Breast epithelium (tissue), 3 donors: ENCODE data around the gene CACNG4.

Experiments used
- CTCF ChIP-seq, 3 donors: fragments of 450-650 bp; IDR thresholded peaks; one replicate each; pipeline ENCODE4 v1.5.1; 2016 to 2017; ENCODE audit warnings: antibody characterized with exemption in 3 of 3, mild to moderate bottlenecking in 3 of 3, moderate library complexity in 3 of 3
- POLR2A ChIP-seq: fragments of 450-650 bp; IDR thresholded peaks from one replicate; pipeline ENCODE4 v1.6.1; 2016; ENCODE audit warnings: antibody characterized with exemption, mild to moderate bottlenecking, moderate library complexity
- POLR2AphosphoS5 ChIP-seq, 3 donors: sonication (generic); formaldehyde crosslinking; IDR thresholded peaks; one replicate each; pipeline ENCODE4 v1.6.1; 2017; ENCODE audit warnings: antibody characterized with exemption in 3 of 3

- TF ChIP-seq CTCF (IDR thresholded peaks at IDR 0.05) (no peak), POLR2AphosphoS5 (IDR thresholded peaks at IDR 0.05) (no peak), POLR2A (no peak)
Observed at GRCh38 chr17:67038861-67039365, 74.4 kb downstream of the CACNG4 start.
